H1 (cell line): ENCODE data around the gene ELMO2. TPM values are rescaled to one million over a fixed set of nuclear protein-coding genes. Genes with fewer than 3 reads are reported as not detected.

Experiments
- BACH1 ChIP-seq: IDR thresholded peaks from 2 replicates; pipeline ENCODE4 v1.6.1; 2012; ENCODE audit warnings: low read length, improper control_type of control experiment
- EP300 ChIP-seq, 2 experiments: IDR thresholded peaks; 1 replicate in 1 of 2; 2 replicates in 1 of 2; pipeline ENCODE4 v1.6.1; 2011 to 2012; ENCODE audit warnings: low read depth in 2 of 2, low read length in 2 of 2, mild to moderate bottlenecking in 2 of 2, borderline replicate concordance in 1 of 2, inconsistent platforms in 1 of 2, moderate library complexity in 1 of 2
- GABPA ChIP-seq: IDR thresholded peaks from 2 replicates; pipeline ENCODE4 v1.6.1; 2011; ENCODE audit warnings: mild to moderate bottlenecking, low read length, moderate library complexity, borderline replicate concordance; ENCODE audit not compliant: insufficient read depth
- GTF2F1 ChIP-seq: IDR thresholded peaks from 2 replicates; pipeline ENCODE4 v1.6.1; 2012; ENCODE audit warnings: low read depth, low read length, improper control_type of control experiment, borderline replicate concordance
- KDM1A ChIP-seq: fragments of 200-600, 300-600 bp; sonication (generic); IDR thresholded peaks from 2 replicates; pipeline ENCODE4 v1.7.1; 2016; ENCODE audit warnings: mild to moderate bottlenecking, low read length, borderline replicate concordance
- polyA plus RNA-seq, 7 experiments: library from polyadenylated mRNA; depleted of rRNA in 3 of 7; stranded (reverse) in 5 of 7; unstranded in 2 of 7; fragments of >200 nt in 5 of 7; fragments of 200-250 nt in 2 of 7; gene quantifications; 1 replicate in 5 of 7; 2 replicates in 1 of 7; 4 replicates in 1 of 7; pipeline versions ENCODE4 v1.2.1 to v1.2.3, GENCODE V29; 2011 to 2013; ENCODE audit warnings: missing spikeins in 2 of 7, mixed read lengths in 2 of 7
- total RNA-seq: library from RNA; stranded (reverse); fragmentation: NEBNext Ultra II Directional; extraction: Animal tissue kit (Norgen Biotek cat#: 25700); gene quantifications from 2 replicates; pipeline ENCODE4 v1.2.1, GENCODE V29; 2021
- TF ChIP-seq, protein P1 (sequence below): IDR thresholded peaks from 2 replicates; pipeline ENCODE4 v1.6.1; 2012; ENCODE audit warnings: inconsistent platforms

The ELMO2 gene
- total and polyA plus RNA-seq, 2 of the 8 experiments (the other 6 are each of a cell fraction or from before 2014, with no cell fraction given): 34.3 to 39.7 TPM

GRCh38 chr20:46332373-46333160 lies 73.8 kb downstream of the ELMO2 start (continued):
- TF ChIP-seq EP300 (IDR thresholded peaks at IDR 0.05; ENCODE audit: borderline replicate concordance in 1 of 2, low read depth in 2 of 2, low read length in 2 of 2): no peak
- TF ChIP-seq, protein P1, sequence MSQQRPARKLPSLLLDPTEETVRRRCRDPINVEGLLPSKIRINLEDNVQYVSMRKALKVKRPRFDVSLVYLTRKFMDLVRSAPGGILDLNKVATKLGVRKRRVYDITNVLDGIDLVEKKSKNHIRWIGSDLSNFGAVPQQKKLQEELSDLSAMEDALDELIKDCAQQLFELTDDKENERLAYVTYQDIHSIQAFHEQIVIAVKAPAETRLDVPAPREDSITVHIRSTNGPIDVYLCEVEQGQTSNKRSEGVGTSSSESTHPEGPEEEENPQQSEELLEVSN: peak; percentile 63; the same call in 1 of the 2 replicates
- TF ChIP-seq KDM1A: no peak
- TF ChIP-seq GABPA: no peak
- no peak for TF ChIP-seq GTF2F1
- TF ChIP-seq BACH1: no peak
